Measurements from ENCODE around the gene NFIL3. TPM values are rescaled to one million over a fixed set of nuclear protein-coding genes. Genes with fewer than 3 reads are reported as not detected.
A peak's percentile ranks its signal among the peaks of the same experiment; 100 is the strongest.

Gene NFIL3
- total RNA-seq, 1 experiment from 2014 or later: 13.3 TPM

DNA sequence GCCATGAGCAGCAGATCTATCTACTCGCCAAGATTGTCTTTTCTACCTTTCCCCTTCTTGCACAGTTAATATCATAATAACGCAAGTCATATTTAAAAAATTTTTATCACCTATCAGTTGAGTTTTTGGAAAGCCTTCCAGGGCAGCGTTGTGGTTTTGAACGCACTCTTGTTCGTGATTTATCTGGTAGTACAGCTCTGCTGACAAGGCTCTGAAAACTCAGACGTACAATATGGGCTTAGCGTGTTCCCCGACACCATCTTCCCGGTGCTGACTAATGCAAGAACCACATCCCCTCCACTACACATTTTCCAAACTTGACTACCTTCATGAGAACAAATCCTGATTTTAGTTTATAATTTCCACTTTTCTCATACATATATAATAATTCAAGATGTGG, 1.6 kb upstream of the NFIL3 start:
- ChIA-PET POLR2A (no interaction called here), CTCF (no interaction called here)
- no TSS peak for BruUV-seq (replicated peaks)
- intact Hi-C loops (cut with micrococcal nuclease; ENCODE audit: unreplicated experiment) (loop anchor here (2.0 kb wide), 1 partner anchor 388 kb away; no protein-coding TSS in a partner anchor), in situ Hi-C loops (cut with HindIII; ENCODE audit: low pct_unique_long_range_greater_than_20kb, low sequenced_read_pairs) (no loop called here)
- H3K9me3 ChIP-seq (ENCODE audit: control insufficient read depth, insufficient read depth, low read depth, low read length): no peaks in the 10 kb centered on the region
- TF ChIP-seq TCF7L2 (IDR thresholded peaks at IDR 0.05; ENCODE audit: low read depth, low read length): no peak
- TF ChIP-seq, protein P1, sequence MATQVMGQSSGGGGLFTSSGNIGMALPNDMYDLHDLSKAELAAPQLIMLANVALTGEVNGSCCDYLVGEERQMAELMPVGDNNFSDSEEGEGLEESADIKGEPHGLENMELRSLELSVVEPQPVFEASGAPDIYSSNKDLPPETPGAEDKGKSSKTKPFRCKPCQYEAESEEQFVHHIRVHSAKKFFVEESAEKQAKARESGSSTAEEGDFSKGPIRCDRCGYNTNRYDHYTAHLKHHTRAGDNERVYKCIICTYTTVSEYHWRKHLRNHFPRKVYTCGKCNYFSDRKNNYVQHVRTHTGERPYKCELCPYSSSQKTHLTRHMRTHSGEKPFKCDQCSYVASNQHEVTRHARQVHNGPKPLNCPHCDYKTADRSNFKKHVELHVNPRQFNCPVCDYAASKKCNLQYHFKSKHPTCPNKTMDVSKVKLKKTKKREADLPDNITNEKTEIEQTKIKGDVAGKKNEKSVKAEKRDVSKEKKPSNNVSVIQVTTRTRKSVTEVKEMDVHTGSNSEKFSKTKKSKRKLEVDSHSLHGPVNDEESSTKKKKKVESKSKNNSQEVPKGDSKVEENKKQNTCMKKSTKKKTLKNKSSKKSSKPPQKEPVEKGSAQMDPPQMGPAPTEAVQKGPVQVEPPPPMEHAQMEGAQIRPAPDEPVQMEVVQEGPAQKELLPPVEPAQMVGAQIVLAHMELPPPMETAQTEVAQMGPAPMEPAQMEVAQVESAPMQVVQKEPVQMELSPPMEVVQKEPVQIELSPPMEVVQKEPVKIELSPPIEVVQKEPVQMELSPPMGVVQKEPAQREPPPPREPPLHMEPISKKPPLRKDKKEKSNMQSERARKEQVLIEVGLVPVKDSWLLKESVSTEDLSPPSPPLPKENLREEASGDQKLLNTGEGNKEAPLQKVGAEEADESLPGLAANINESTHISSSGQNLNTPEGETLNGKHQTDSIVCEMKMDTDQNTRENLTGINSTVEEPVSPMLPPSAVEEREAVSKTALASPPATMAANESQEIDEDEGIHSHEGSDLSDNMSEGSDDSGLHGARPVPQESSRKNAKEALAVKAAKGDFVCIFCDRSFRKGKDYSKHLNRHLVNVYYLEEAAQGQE (IDR thresholded peaks at IDR 0.05; ENCODE audit: insufficient read depth in 1 of 2, low read depth in 2 of 2, low read length in 1 of 2): no peak
- TF ChIP-seq SIN3A (IDR thresholded peaks at IDR 0.05; ENCODE audit: borderline replicate concordance, insufficient read depth, low read depth, low read length): no peak
- TF ChIP-seq, protein P2, sequence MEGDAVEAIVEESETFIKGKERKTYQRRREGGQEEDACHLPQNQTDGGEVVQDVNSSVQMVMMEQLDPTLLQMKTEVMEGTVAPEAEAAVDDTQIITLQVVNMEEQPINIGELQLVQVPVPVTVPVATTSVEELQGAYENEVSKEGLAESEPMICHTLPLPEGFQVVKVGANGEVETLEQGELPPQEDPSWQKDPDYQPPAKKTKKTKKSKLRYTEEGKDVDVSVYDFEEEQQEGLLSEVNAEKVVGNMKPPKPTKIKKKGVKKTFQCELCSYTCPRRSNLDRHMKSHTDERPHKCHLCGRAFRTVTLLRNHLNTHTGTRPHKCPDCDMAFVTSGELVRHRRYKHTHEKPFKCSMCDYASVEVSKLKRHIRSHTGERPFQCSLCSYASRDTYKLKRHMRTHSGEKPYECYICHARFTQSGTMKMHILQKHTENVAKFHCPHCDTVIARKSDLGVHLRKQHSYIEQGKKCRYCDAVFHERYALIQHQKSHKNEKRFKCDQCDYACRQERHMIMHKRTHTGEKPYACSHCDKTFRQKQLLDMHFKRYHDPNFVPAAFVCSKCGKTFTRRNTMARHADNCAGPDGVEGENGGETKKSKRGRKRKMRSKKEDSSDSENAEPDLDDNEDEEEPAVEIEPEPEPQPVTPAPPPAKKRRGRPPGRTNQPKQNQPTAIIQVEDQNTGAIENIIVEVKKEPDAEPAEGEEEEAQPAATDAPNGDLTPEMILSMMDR (IDR thresholded peaks at IDR 0.05): no peak
- no peak for TF ChIP-seq POLR2AphosphoS5 (IDR thresholded peaks at IDR 0.05; ENCODE audit: low read depth, low read length)
- no peak for DNase-seq (ENCODE audit: low read depth, low spot score)
- H3K27me3 ChIP-seq (ENCODE audit: control insufficient read depth, insufficient read depth, low read length): no peaks in the 10 kb centered on the region
- ATAC-seq: no peak
- H3K36me3 ChIP-seq (ENCODE audit: control insufficient read depth, insufficient read depth, low read length): no peaks in the 10 kb centered on the region; the same call in 1 of the 2 replicates
- peak overlapping the region in 1 of 2 experiments; percentile 71; a peak in 2 of 4 replicates for H3K4me3 ChIP-seq (ENCODE audit: low read depth in 2 of 2, low read length in 2 of 2)
- peaks cover 3% of the 10 kb centered on the region for H3K4me1 ChIP-seq (ENCODE audit: control insufficient read depth, insufficient read depth, low read length)
- no peak overlapping the region for H3K27ac ChIP-seq (ENCODE audit: low read length)

DNA sequence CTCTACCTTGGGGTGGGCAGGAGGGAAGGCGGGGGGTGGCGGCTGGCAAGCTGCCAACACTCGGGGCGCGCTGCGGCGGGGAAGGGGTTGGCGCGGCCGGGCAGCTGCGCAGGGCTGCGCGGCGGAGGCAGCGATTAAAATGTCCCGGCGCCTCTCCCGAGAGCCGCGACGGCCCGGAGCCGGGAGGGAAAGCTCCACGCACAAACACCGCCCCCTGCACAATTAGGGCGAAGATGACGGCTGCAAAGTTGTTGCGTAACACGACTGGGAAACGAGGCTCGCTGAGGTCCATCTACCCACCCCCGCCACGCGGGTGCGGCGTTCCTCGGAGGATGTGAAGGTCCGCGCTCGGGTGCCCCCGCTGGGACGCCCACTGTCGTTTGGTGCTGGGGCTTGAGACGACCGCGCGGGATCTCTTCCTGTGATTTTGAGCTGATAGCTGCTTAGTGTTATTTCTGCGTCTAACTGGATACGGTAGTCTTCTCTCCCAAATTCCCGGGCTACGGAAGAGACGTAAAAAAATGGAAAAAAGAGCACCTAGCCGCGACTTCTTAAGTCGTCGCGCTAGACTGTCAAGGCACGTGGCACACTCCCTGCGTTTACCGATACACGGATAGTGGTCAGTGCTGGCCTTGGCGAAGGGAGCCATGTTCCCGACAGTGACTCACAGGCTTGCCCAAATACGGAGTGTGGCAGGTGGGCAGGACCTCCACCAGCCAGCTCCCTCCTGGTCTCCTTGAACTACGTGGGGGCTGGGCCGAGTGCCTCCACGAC, 958 bp upstream of the NFIL3 start:
- no peak for DNase-seq (ENCODE audit: low read depth, low spot score)
- intact Hi-C loops (cut with micrococcal nuclease; ENCODE audit: unreplicated experiment): loop anchor here (2.0 kb wide), 1 partner anchor 388 kb away; no protein-coding TSS in a partner anchor
- BruUV-seq (replicated peaks): no TSS peak
- peaks cover 9% of the 10 kb centered on the region for H3K4me1 ChIP-seq (ENCODE audit: control insufficient read depth, insufficient read depth, low read length)
- ATAC-seq: peak; percentile 32
- no peaks in the 10 kb centered on the region for H3K9me3 ChIP-seq (ENCODE audit: control insufficient read depth, insufficient read depth, low read depth, low read length)
- ChIA-PET CTCF (no interaction called here), POLR2A (no interaction called here)
- in situ Hi-C loops (cut with HindIII; ENCODE audit: low pct_unique_long_range_greater_than_20kb, low sequenced_read_pairs): no loop called here
- TF ChIP-seq SIN3A (IDR thresholded peaks at IDR 0.05; ENCODE audit: borderline replicate concordance, insufficient read depth, low read depth, low read length): no peak
- TF ChIP-seq, protein P2 (IDR thresholded peaks at IDR 0.05): peak; percentile 17; the same call in 1 of the 2 replicates
- peak overlapping the region; percentile 63 to 71 for H3K4me3 ChIP-seq (ENCODE audit: low read depth in 2 of 2, low read length in 2 of 2)
- H3K36me3 ChIP-seq (ENCODE audit: control insufficient read depth, insufficient read depth, low read length): no peaks in the 10 kb centered on the region; the same call in 1 of the 2 replicates
- 0 out of 2 replicates have a peak overlapping the region, but pooled peaks have one; percentile 7 for H3K27ac ChIP-seq (ENCODE audit: low read length)
- no peaks in the 10 kb centered on the region for H3K27me3 ChIP-seq (ENCODE audit: control insufficient read depth, insufficient read depth, low read length)

Data from Panc1 (cell line).